IMR-90 (cell line): ENCODE measurements around the gene WNK4. TPM values are rescaled to one million over a fixed set of nuclear protein-coding genes. Genes with fewer than 3 reads are reported as not detected.

Experiments used
- ATAC-seq: fragments of 200-7000 bp; cut with Tn5 transposase; 2 replicates; pipeline ENCODE4 v1.9.1; 2020; ENCODE audit warnings: low read depth, mild to moderate bottlenecking, moderate library complexity
- BruUV-seq: library from RNA; stranded (reverse); fragments of 400-500 nt; replicated peaks from 2 replicates; lab custom pipeline; 2021; lab: Mats Ljungman, UMichigan
- CTCF ChIA-PET: fragments of 300-600 bp; formaldehyde crosslinking; extraction: SDS; loops from one replicate; lab custom pipeline; 2021; ENCODE audit warnings: antibody characterized with exemption; lab: Yijun Ruan, JAX
- POLR2A ChIA-PET: fragments of 300-600 bp; sonication (Branson Sonifier 250); formaldehyde crosslinking; loops from one replicate; lab custom pipeline; 2022; ENCODE audit warnings: antibody characterized with exemption; ENCODE audit not compliant: unreplicated experiment; lab: Charles Lee
- DNase-seq: peaks from one replicate; pipeline ENCODE4 v3.0.0; 2013
- H2AFZ ChIP-seq: replicated peaks from 2 replicates; pipeline ENCODE3; 2013; ENCODE audit warnings: low read length, mild to moderate bottlenecking; ENCODE audit not compliant: poor library complexity
- H2AK5ac ChIP-seq: 2 replicates; pipeline ENCODE4 v1.6.1; 2013; ENCODE audit warnings: low read depth, low read length, inconsistent platforms
- H2AK9ac ChIP-seq: replicated peaks from 2 replicates; pipeline ENCODE3; 2013; ENCODE audit warnings: mild to moderate bottlenecking, low read depth, low read length, moderate library complexity; ENCODE audit not compliant: poor library complexity
- H2BK120ac ChIP-seq: 2 replicates; pipeline ENCODE4 v1.6.1; 2013; ENCODE audit warnings: low read depth, low read length, inconsistent platforms
- H2BK15ac ChIP-seq: 3 replicates; pipeline ENCODE4 v1.6.1; 2013; ENCODE audit warnings: low read depth, low read length, inconsistent platforms
- H2BK20ac ChIP-seq: 2 replicates; pipeline ENCODE4 v1.6.1; 2013; ENCODE audit warnings: low read depth, mild to moderate bottlenecking, inconsistent platforms, low read length, moderate library complexity
- H2BK5ac ChIP-seq: 2 replicates; pipeline ENCODE4 v1.6.1; 2013; ENCODE audit warnings: mild to moderate bottlenecking, low read depth, low read length, inconsistent platforms; ENCODE audit not compliant: poor library complexity, severe bottlenecking
- H3K14ac ChIP-seq: replicated peaks from 2 replicates; pipeline ENCODE4 v1.6.1; 2013; ENCODE audit warnings: low read depth, low read length, inconsistent platforms
- H3K18ac ChIP-seq: 2 replicates; pipeline ENCODE4 v1.6.1; 2013; ENCODE audit warnings: low read depth, low read length, control low read depth
- H3K23ac ChIP-seq: 2 replicates; pipeline ENCODE4 v1.6.1; 2013; ENCODE audit warnings: low read depth, low read length, inconsistent platforms
- H3K27ac ChIP-seq: 2 replicates; pipeline ENCODE4 v1.5.1; 2013; ENCODE audit warnings: mild to moderate bottlenecking, control low read depth, low read length; ENCODE audit not compliant: insufficient read depth
- H3K27me3 ChIP-seq: 2 replicates; pipeline ENCODE4 v1.6.1; 2013; ENCODE audit warnings: low read length; ENCODE audit not compliant: control insufficient read depth, insufficient read depth
- H3K36me3 ChIP-seq: 2 replicates; pipeline ENCODE4 v1.6.1; 2013; ENCODE audit warnings: low read length, mixed read lengths; ENCODE audit not compliant: control insufficient read depth, insufficient read depth
- H3K4ac ChIP-seq: 2 replicates; pipeline ENCODE4 v1.6.1; 2013; ENCODE audit warnings: low read depth, low read length, inconsistent platforms
- H3K4me1 ChIP-seq: 2 replicates; pipeline ENCODE4 v1.6.1; 2013; ENCODE audit warnings: low read length, mixed read lengths; ENCODE audit not compliant: control insufficient read depth, insufficient read depth
- H3K4me2 ChIP-seq: 2 replicates; pipeline ENCODE4 v1.6.1; 2013; ENCODE audit warnings: low read depth, mild to moderate bottlenecking, control low read depth, low read length, moderate library complexity
- H3K4me3 ChIP-seq: 2 replicates; pipeline ENCODE4 v1.5.1; 2013; ENCODE audit warnings: low read depth, mild to moderate bottlenecking, control low read depth, low read length, moderate library complexity; ENCODE audit not compliant: insufficient read depth
- H3K56ac ChIP-seq: 2 replicates; pipeline ENCODE4 v1.6.1; 2013; ENCODE audit warnings: low read length, inconsistent platforms; ENCODE audit not compliant: insufficient read depth; ENCODE audit errors: extremely low read depth
- H3K79me1 ChIP-seq, 2 experiments: 2 replicates each; pipeline ENCODE4 v1.6.1; 2013; ENCODE audit warnings: low read length in 2 of 2, inconsistent platforms in 1 of 2, low read depth in 1 of 2
- H3K9ac ChIP-seq: 2 replicates; pipeline ENCODE4 v1.6.1; 2013; ENCODE audit warnings: low read depth, low read length, control low read depth
- H3K9me1 ChIP-seq: 2 replicates; pipeline ENCODE4 v1.6.1; 2013; ENCODE audit warnings: low read length, inconsistent platforms; ENCODE audit not compliant: insufficient read depth
- H3K9me3 ChIP-seq: 2 replicates; pipeline ENCODE4 v1.6.1; 2013; ENCODE audit warnings: low read length; ENCODE audit not compliant: control insufficient read depth, insufficient read depth
- H4K20me1 ChIP-seq: 2 replicates; pipeline ENCODE4 v1.6.1; 2013; ENCODE audit warnings: low read length, inconsistent platforms; ENCODE audit not compliant: insufficient read depth
- H4K5ac ChIP-seq: 2 replicates; pipeline ENCODE4 v1.6.1; 2013; ENCODE audit warnings: mild to moderate bottlenecking, low read depth, low read length, control low read depth
- H4K8ac ChIP-seq, 2 experiments: 2 replicates each; pipeline ENCODE4 v1.6.1; 2013; ENCODE audit warnings: low read depth in 2 of 2, low read length in 2 of 2, control low read depth in 1 of 2, inconsistent platforms in 1 of 2
- H4K91ac ChIP-seq: 2 replicates; pipeline ENCODE4 v1.6.1; 2013; ENCODE audit warnings: low read depth, low read length, inconsistent platforms; ENCODE audit not compliant: insufficient read depth
- BHLHE40 ChIP-seq: fragments of 150-350 bp; IDR thresholded peaks from 2 replicates; pipeline ENCODE4 v1.6.1; 2016; ENCODE audit warnings: mild to moderate bottlenecking, low read depth, low read length
- CEBPB ChIP-seq: IDR thresholded peaks from 2 replicates; pipeline ENCODE4 v1.6.1; 2012; ENCODE audit warnings: low read depth, low read length, improper control_type of control experiment
- CHD1 ChIP-seq: IDR thresholded peaks from 2 replicates; pipeline ENCODE4 v1.6.1; 2012; ENCODE audit warnings: low read depth, low read length, improper control_type of control experiment
- ELK1 ChIP-seq: fragments of 150-350 bp; IDR thresholded peaks from 2 replicates; pipeline ENCODE4 v1.6.1; 2016; ENCODE audit warnings: low read depth, mild to moderate bottlenecking, low read length, moderate library complexity, borderline replicate concordance
- FOS ChIP-seq: fragments of 150-350 bp; IDR thresholded peaks from 2 replicates; pipeline ENCODE4 v1.6.1; 2016; ENCODE audit warnings: low read depth, low read length
- MAFK ChIP-seq: IDR thresholded peaks from 2 replicates; pipeline ENCODE4 v1.6.1; 2012; ENCODE audit warnings: low read depth, low read length, improper control_type of control experiment
- MAZ ChIP-seq: IDR thresholded peaks from 2 replicates; pipeline ENCODE4 v1.6.1; 2012; ENCODE audit warnings: low read depth, mild to moderate bottlenecking, low read length, improper control_type of control experiment, moderate library complexity, borderline replicate concordance
- MXI1 ChIP-seq: IDR thresholded peaks from 2 replicates; pipeline ENCODE4 v1.6.1; 2012; ENCODE audit warnings: low read depth, mild to moderate bottlenecking, low read length, moderate library complexity, borderline replicate concordance
- NFE2L2 ChIP-seq: fragments of 150-350 bp; IDR thresholded peaks from 2 replicates; pipeline ENCODE4 v1.6.1; 2016; ENCODE audit warnings: low read depth, mild to moderate bottlenecking, low read length
- POLR2A ChIP-seq: IDR thresholded peaks from 2 replicates; pipeline ENCODE4 v1.6.1; 2012; ENCODE audit warnings: mild to moderate bottlenecking, low read depth, low read length
- RAD21 ChIP-seq: IDR thresholded peaks from 2 replicates; pipeline ENCODE4 v1.6.1; 2012; ENCODE audit warnings: low read length, improper control_type of control experiment
- RCOR1 ChIP-seq: IDR thresholded peaks from 2 replicates; pipeline ENCODE4 v1.6.1; 2012; ENCODE audit warnings: mild to moderate bottlenecking, low read length, improper control_type of control experiment; ENCODE audit not compliant: insufficient replicate concordance
- RFX5 ChIP-seq: IDR thresholded peaks from 2 replicates; pipeline ENCODE4 v1.8.0; 2012; ENCODE audit warnings: low read depth, mild to moderate bottlenecking, low read length, moderate library complexity
- SMC3 ChIP-seq: fragments of 150-350 bp; IDR thresholded peaks from 2 replicates; pipeline ENCODE4 v1.6.1; 2016; ENCODE audit warnings: low read depth, mild to moderate bottlenecking, antibody characterized with exemption, low read length, moderate library complexity
- USF2 ChIP-seq: fragments of 150-350 bp; IDR thresholded peaks from 2 replicates; pipeline ENCODE4 v1.6.1; 2017; ENCODE audit warnings: mild to moderate bottlenecking, antibody characterized with exemption, low read length, low read depth
- WGBS, 2 experiments: methylation state at CpG; one replicate each; pipeline versions ENCODE4 v1.1.5 to v1.1.7; 2013; ENCODE audit warnings: missing lambda C conversion rate in 2 of 2; ENCODE audit not compliant: insufficient read length in 1 of 2; ENCODE audit errors: extremely low coverage in 2 of 2; 5-methylcytosine and 5-hydroxymethylcytosine counted together
- dilution Hi-C: fragments of 300-500 bp; cut with HindIII; formaldehyde crosslinking; loops from one replicate; pipeline ENCODE4 v1.14.3; 2018; ENCODE audit warnings: low sequenced_read_pairs; ENCODE audit not compliant: unreplicated experiment
- in situ Hi-C: fragments of 300-500 bp; cut with MboI; formaldehyde crosslinking; loops from 3 replicates; pipeline ENCODE4 v1.14.3; 2019; ENCODE audit warnings: low sequenced_read_pairs, inconsistent platforms, mixed read lengths
- intact Hi-C: fragments of 100-400 bp; cut with micrococcal nuclease; formaldehyde crosslinking; loops from 2 replicates; pipeline ENCODE4 v1.10.0; 2022
- polyA plus RNA-seq, 3 experiments: library from polyadenylated mRNA; depleted of rRNA; stranded (reverse); fragments of >200 nt; gene quantifications; 2 replicates each; pipeline ENCODE4 v1.2.3, GENCODE V29; 2012; ENCODE audit warnings: low replicate concordance in 1 of 3
- total RNA-seq: library from RNA; depleted of rRNA; stranded (reverse); fragments of >200 nt; gene quantifications from 2 replicates; pipeline ENCODE4 v1.2.3, GENCODE V29; 2012
- TF ChIP-seq, protein P1 (sequence below): conservative IDR thresholded peaks from 2 replicates; pipeline ENCODE4 v1.5.1; 2012; ENCODE audit warnings: mild to moderate bottlenecking, low read depth, low read length, improper control_type of control experiment

The WNK4 gene
- total and polyA plus RNA-seq, 2 of the 4 experiments (the other 2 are of a cell fraction) = 1.3 to 15.1 TPM

- no peak overlapping the region for H2BK20ac ChIP-seq
- peaks cover 5% of the 10 kb centered on the region; the same call in 1 of the 2 replicates for H3K9me1 ChIP-seq
- no peak overlapping the region for H2BK120ac ChIP-seq
- H3K4ac ChIP-seq = no peak overlapping the region
- dilution Hi-C loops (no loop called here), intact Hi-C loops (no loop called here), in situ Hi-C loops (no loop called here)
- ATAC-seq = no peak
- H3K18ac ChIP-seq = no peak overlapping the region
- H3K79me1 ChIP-seq = no peaks in the 10 kb centered on the region
- H3K4me3 ChIP-seq = no peak overlapping the region
- no peak overlapping the region for H4K91ac ChIP-seq
- no peak overlapping the region for H2BK5ac ChIP-seq
- no peak overlapping the region for H3K4me2 ChIP-seq
- H3K56ac ChIP-seq = no peak overlapping the region
- peak; percentile 13 for DNase-seq
- ChIA-PET CTCF (no interaction called here), POLR2A (no interaction called here)
- H3K23ac ChIP-seq = no peak overlapping the region
- H4K20me1 ChIP-seq = no peaks in the 10 kb centered on the region
- no peaks in the 10 kb centered on the region for H3K27me3 ChIP-seq
- no peak overlapping the region for H2AK9ac ChIP-seq
- H3K36me3 ChIP-seq = no peaks in the 10 kb centered on the region
- WGBS, 2 experiments = no CpG with 5 or more reads among the region's 1 CpG
- H3K27ac ChIP-seq = no peak overlapping the region
- H3K9me3 ChIP-seq = no peaks in the 10 kb centered on the region
- no peak overlapping the region for H4K8ac ChIP-seq
- TF ChIP-seq MXI1 (no peak), RAD21 (no peak), MAFK (no peak), CEBPB (no peak), FOS (no peak), SMC3 (no peak), RFX5 (no peak), USF2 (no peak), RCOR1 (no peak), ELK1 (no peak), CHD1 (no peak), BHLHE40 (no peak), NFE2L2 (no peak), MAZ (no peak), POLR2A (no peak)
- TF ChIP-seq, protein P1, sequence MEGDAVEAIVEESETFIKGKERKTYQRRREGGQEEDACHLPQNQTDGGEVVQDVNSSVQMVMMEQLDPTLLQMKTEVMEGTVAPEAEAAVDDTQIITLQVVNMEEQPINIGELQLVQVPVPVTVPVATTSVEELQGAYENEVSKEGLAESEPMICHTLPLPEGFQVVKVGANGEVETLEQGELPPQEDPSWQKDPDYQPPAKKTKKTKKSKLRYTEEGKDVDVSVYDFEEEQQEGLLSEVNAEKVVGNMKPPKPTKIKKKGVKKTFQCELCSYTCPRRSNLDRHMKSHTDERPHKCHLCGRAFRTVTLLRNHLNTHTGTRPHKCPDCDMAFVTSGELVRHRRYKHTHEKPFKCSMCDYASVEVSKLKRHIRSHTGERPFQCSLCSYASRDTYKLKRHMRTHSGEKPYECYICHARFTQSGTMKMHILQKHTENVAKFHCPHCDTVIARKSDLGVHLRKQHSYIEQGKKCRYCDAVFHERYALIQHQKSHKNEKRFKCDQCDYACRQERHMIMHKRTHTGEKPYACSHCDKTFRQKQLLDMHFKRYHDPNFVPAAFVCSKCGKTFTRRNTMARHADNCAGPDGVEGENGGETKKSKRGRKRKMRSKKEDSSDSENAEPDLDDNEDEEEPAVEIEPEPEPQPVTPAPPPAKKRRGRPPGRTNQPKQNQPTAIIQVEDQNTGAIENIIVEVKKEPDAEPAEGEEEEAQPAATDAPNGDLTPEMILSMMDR = no peak
- no peak overlapping the region for H3K9ac ChIP-seq
- H2AFZ ChIP-seq = no peak overlapping the region
- no peak overlapping the region for H4K5ac ChIP-seq
- peaks cover 3% of the 10 kb centered on the region; the same call in 1 of the 2 replicates for H3K4me1 ChIP-seq
- no peak overlapping the region for H2AK5ac ChIP-seq
- H2BK15ac ChIP-seq = no peak overlapping the region
- no peak overlapping the region for H3K14ac ChIP-seq
- BruUV-seq = no TSS peak
These were observed 24.5 kb downstream of the WNK4 start for GRCh38 chr17:42804918-42805367.
